T-helper 2 cell treated with Interferon-gamma antibody and Interleukin-4, amounts not matched to agents 5 μg/mL and 100 μg/mL, for 36 hours (primary cell): ENCODE results near the gene ANGPT4.

Source experiments
- DNase-seq: peaks from one replicate; pipeline ENCODE4 v3.0.0; 2021; ENCODE audit warnings: low spot score
- H3K27ac Mint-ChIP-seq: one replicate; pipeline ENCODE4 v1.8.0; 2021; ENCODE audit warnings: mild to moderate bottlenecking, mixed read lengths
- H3K27me3 Mint-ChIP-seq: one replicate; pipeline ENCODE4 v1.8.0; 2021; ENCODE audit warnings: low read depth, mixed read lengths
- H3K36me3 Mint-ChIP-seq: one replicate; pipeline ENCODE4 v1.8.0; 2021; ENCODE audit warnings: low read depth, mixed read lengths
- H3K4me1 Mint-ChIP-seq: one replicate; pipeline ENCODE4 v1.8.0; 2021; ENCODE audit warnings: low read depth, mixed read lengths
- H3K4me3 Mint-ChIP-seq: one replicate; pipeline ENCODE4 v1.8.0; 2022; ENCODE audit warnings: mild to moderate bottlenecking, moderate library complexity, mixed read lengths
- H3K9me3 Mint-ChIP-seq: one replicate; pipeline ENCODE4 v1.8.0; 2021; ENCODE audit warnings: mixed read lengths

The ANGPT4 gene

GRCh38 chr20:951384-952169, 35.4 kb upstream of the ANGPT4 start:
- Mint-ChIP-seq H3K9me3 (no peaks in the 10 kb centered on the region), H3K4me3 (no peak overlapping the region), H3K4me1 (no peaks in the 10 kb centered on the region), H3K27me3 (peaks cover 15% of the 10 kb centered on the region), H3K27ac (no peak overlapping the region), H3K36me3 (no peaks in the 10 kb centered on the region)
- DNase-seq: no peak

- peaks cover 15% of the 10 kb centered on the region for H3K27me3 Mint-ChIP-seq
- no peaks in the 10 kb centered on the region for H3K36me3 Mint-ChIP-seq
- H3K4me1 Mint-ChIP-seq: no peaks in the 10 kb centered on the region
- H3K4me3 Mint-ChIP-seq: no peak overlapping the region
- H3K27ac Mint-ChIP-seq: no peak overlapping the region
- DNase-seq: no peak
- no peaks in the 10 kb centered on the region for H3K9me3 Mint-ChIP-seq
Observed at GRCh38 chr20:949717-950116, 33.6 kb upstream of the ANGPT4 start.

GRCh38 chr20:946826-947225, 30.7 kb upstream of the ANGPT4 start:
- Mint-ChIP-seq H3K4me3 (no peak overlapping the region), H3K27me3 (peaks cover 15% of the 10 kb centered on the region), H3K4me1 (no peaks in the 10 kb centered on the region), H3K36me3 (no peaks in the 10 kb centered on the region), H3K27ac (no peak overlapping the region), H3K9me3 (no peaks in the 10 kb centered on the region)
- DNase-seq: no peak

GRCh38 chr20:945841-946240, 29.7 kb upstream of the ANGPT4 start:
- H3K27ac Mint-ChIP-seq: no peak overlapping the region

GRCh38 chr20:944774-945410, 28.8 kb upstream of the ANGPT4 start:
- H3K4me3 Mint-ChIP-seq: no peak overlapping the region
- no peaks in the 10 kb centered on the region for H3K9me3 Mint-ChIP-seq
- H3K27ac Mint-ChIP-seq: no peak overlapping the region
- DNase-seq: no peak
- no peaks in the 10 kb centered on the region for H3K4me1 Mint-ChIP-seq
- peaks cover 15% of the 10 kb centered on the region for H3K27me3 Mint-ChIP-seq
- H3K36me3 Mint-ChIP-seq: no peaks in the 10 kb centered on the region

More at GRCh38 chr20:945841-946240, 29.7 kb upstream of the ANGPT4 start:
- no peaks in the 10 kb centered on the region for H3K4me1 Mint-ChIP-seq
- no peaks in the 10 kb centered on the region for H3K9me3 Mint-ChIP-seq
- H3K4me3 Mint-ChIP-seq: no peak overlapping the region
- no peaks in the 10 kb centered on the region for H3K36me3 Mint-ChIP-seq
- peaks cover 15% of the 10 kb centered on the region for H3K27me3 Mint-ChIP-seq
- DNase-seq: no peak

GRCh38 chr20:944148-944547, 28.0 kb upstream of the ANGPT4 start:
- Mint-ChIP-seq H3K36me3 (no peaks in the 10 kb centered on the region), H3K27ac (no peak overlapping the region), H3K9me3 (no peaks in the 10 kb centered on the region), H3K27me3 (peaks cover 15% of the 10 kb centered on the region), H3K4me3 (no peak overlapping the region), H3K4me1 (no peaks in the 10 kb centered on the region)
- no peak for DNase-seq

GRCh38 chr20:942611-943010, 26.5 kb upstream of the ANGPT4 start:
- no peak overlapping the region for H3K4me3 Mint-ChIP-seq
- no peak for DNase-seq
- no peaks in the 10 kb centered on the region for H3K9me3 Mint-ChIP-seq
- H3K27ac Mint-ChIP-seq: no peak overlapping the region
- peaks cover 4% of the 10 kb centered on the region for H3K27me3 Mint-ChIP-seq
- H3K36me3 Mint-ChIP-seq: no peaks in the 10 kb centered on the region
- H3K4me1 Mint-ChIP-seq: no peaks in the 10 kb centered on the region

- Mint-ChIP-seq H3K9me3 (no peaks in the 10 kb centered on the region), H3K27ac (no peak overlapping the region), H3K4me1 (no peaks in the 10 kb centered on the region), H3K36me3 (no peaks in the 10 kb centered on the region), H3K4me3 (no peak overlapping the region), H3K27me3 (no peaks in the 10 kb centered on the region)
- DNase-seq: no peak
Observed at GRCh38 chr20:940926-941325, 24.8 kb upstream of the ANGPT4 start.

- Mint-ChIP-seq H3K27ac (no peak overlapping the region), H3K4me3 (no peak overlapping the region), H3K9me3 (no peaks in the 10 kb centered on the region), H3K27me3 (no peaks in the 10 kb centered on the region), H3K4me1 (no peaks in the 10 kb centered on the region), H3K36me3 (no peaks in the 10 kb centered on the region)
- DNase-seq: no peak
Observed at GRCh38 chr20:939606-940005, 23.5 kb upstream of the ANGPT4 start.

- H3K36me3 Mint-ChIP-seq: no peaks in the 10 kb centered on the region
- no peak overlapping the region for H3K27ac Mint-ChIP-seq
- no peaks in the 10 kb centered on the region for H3K27me3 Mint-ChIP-seq
- no peak overlapping the region for H3K4me3 Mint-ChIP-seq
- no peak for DNase-seq
- H3K9me3 Mint-ChIP-seq: peaks cover 18% of the 10 kb centered on the region
- no peaks in the 10 kb centered on the region for H3K4me1 Mint-ChIP-seq
Observed at GRCh38 chr20:934186-934840, 18.2 kb upstream of the ANGPT4 start.

- Mint-ChIP-seq H3K36me3 (no peaks in the 10 kb centered on the region), H3K27ac (no peak overlapping the region), H3K27me3 (no peaks in the 10 kb centered on the region), H3K4me3 (no peak overlapping the region), H3K4me1 (no peaks in the 10 kb centered on the region), H3K9me3 (peaks cover 18% of the 10 kb centered on the region)
- no peak for DNase-seq
Observed at GRCh38 chr20:933029-933428, 16.9 kb upstream of the ANGPT4 start.

- Mint-ChIP-seq H3K4me1 (no peaks in the 10 kb centered on the region), H3K36me3 (no peaks in the 10 kb centered on the region), H3K27me3 (peaks cover 2% of the 10 kb centered on the region)
Observed at GRCh38 chr20:931401-931800, 15.3 kb upstream of the ANGPT4 start.

GRCh38 chr20:926670-927069, 10.5 kb upstream of the ANGPT4 start:
- H3K27ac Mint-ChIP-seq: no peak overlapping the region
- no peaks in the 10 kb centered on the region for H3K36me3 Mint-ChIP-seq
- DNase-seq: no peak
- H3K9me3 Mint-ChIP-seq: peaks cover 15% of the 10 kb centered on the region
- H3K4me1 Mint-ChIP-seq: no peaks in the 10 kb centered on the region
- no peak overlapping the region for H3K4me3 Mint-ChIP-seq
- peaks cover 2% of the 10 kb centered on the region for H3K27me3 Mint-ChIP-seq

More at GRCh38 chr20:931401-931800, 15.3 kb upstream of the ANGPT4 start:
- Mint-ChIP-seq H3K27ac (no peak overlapping the region), H3K9me3 (peaks cover 18% of the 10 kb centered on the region), H3K4me3 (no peak overlapping the region)
- no peak for DNase-seq

- H3K4me3 Mint-ChIP-seq: no peak overlapping the region
- H3K36me3 Mint-ChIP-seq: no peaks in the 10 kb centered on the region
- H3K27me3 Mint-ChIP-seq: peaks cover 2% of the 10 kb centered on the region
- H3K4me1 Mint-ChIP-seq: no peaks in the 10 kb centered on the region
- DNase-seq: no peak
- peaks cover 3% of the 10 kb centered on the region for H3K9me3 Mint-ChIP-seq
- H3K27ac Mint-ChIP-seq: no peak overlapping the region
Observed at GRCh38 chr20:925516-925915, 9.4 kb upstream of the ANGPT4 start.
